AG09309 (cell line): Measurements from ENCODE around the gene PINK1.

Experiments used
- DNase-seq: peaks from one replicate; pipeline ENCODE4 v3.0.0-alpha.2; 2010; ENCODE audit warnings: low read depth
- H3K4me3 ChIP-seq: 2 replicates; pipeline ENCODE4 v1.5.1; 2011; ENCODE audit warnings: mild to moderate bottlenecking, low read depth, low read length, moderate library complexity; ENCODE audit not compliant: control insufficient read depth
- CTCF ChIP-seq: IDR thresholded peaks from 2 replicates; pipeline ENCODE4 v1.5.1; 2011; ENCODE audit warnings: mild to moderate bottlenecking, low read depth, low read length, inconsistent platforms; ENCODE audit not compliant: insufficient read depth, control insufficient read depth; ENCODE audit errors: missing control alignments

PINK1 gene

GRCh38 chr1:20681999-20682398 lies 48.7 kb downstream of the PINK1 start:
- no peak for TF ChIP-seq CTCF
- no peak overlapping the region for H3K4me3 ChIP-seq
- no peak for DNase-seq

- no peak overlapping the region for H3K4me3 ChIP-seq
- TF ChIP-seq CTCF: no peak
- no peak for DNase-seq
Observed at GRCh38 chr1:20682571-20683236, 49.4 kb downstream of the PINK1 start.

- no peak for DNase-seq
- TF ChIP-seq CTCF: no peak
- H3K4me3 ChIP-seq: no peak overlapping the region
Observed at GRCh38 chr1:20683614-20684013, 50.4 kb downstream of the PINK1 start.

GRCh38 chr1:20684050-20684620 lies 50.9 kb downstream of the PINK1 start:
- TF ChIP-seq CTCF: no peak
- DNase-seq: no peak
- H3K4me3 ChIP-seq: no peak overlapping the region

GRCh38 chr1:20684651-20685050 lies 51.4 kb downstream of the PINK1 start:
- no peak overlapping the region for H3K4me3 ChIP-seq
- DNase-seq: no peak
- no peak for TF ChIP-seq CTCF

GRCh38 chr1:20685099-20685662 lies 51.9 kb downstream of the PINK1 start:
- no peak for TF ChIP-seq CTCF
- DNase-seq: no peak
- no peak overlapping the region for H3K4me3 ChIP-seq
